ENCODE measurements around the gene R3HDM1. TPM values are rescaled to one million over a fixed set of nuclear protein-coding genes. Genes with fewer than 3 reads are reported as not detected.
A peak's percentile ranks its signal among the peaks of the same experiment; 100 is the strongest.
"Not testable (repeated sequence)": the region's sequence is repeated elsewhere in the genome, so short reads cannot be mapped to it uniquely, and the experiment has no call there.

Gene R3HDM1
- polyA plus RNA-seq, 3 donors, result 32.3 to 36.0 (median 33.9) TPM

GRCh38 chr2:135701442-135701841 lies 170.2 kb downstream of the R3HDM1 start:
- DNase-seq (ENCODE audit: low read depth in 3 of 3, low spot score in 2 of 3), result no peak

- DNase-seq (ENCODE audit: low read depth in 3 of 3, low spot score in 2 of 3), result no peak
Measured at GRCh38 chr2:135703300-135703699, 172.0 kb downstream of the R3HDM1 start.

GRCh38 chr2:135704075-135704474 lies 172.8 kb downstream of the R3HDM1 start:
- not testable (repeated sequence) for DNase-seq (ENCODE audit: low read depth in 3 of 3, low spot score in 2 of 3)

- DNase-seq (ENCODE audit: low read depth in 3 of 3, low spot score in 2 of 3), result no peak
Measured at GRCh38 chr2:135708159-135708558, 176.9 kb downstream of the R3HDM1 start.

- DNase-seq (ENCODE audit: low read depth in 3 of 3, low spot score in 2 of 3), result peak in 2 of 3 donors; percentile 5 to 27
Measured at GRCh38 chr2:135709992-135710391, 178.7 kb downstream of the R3HDM1 start.

- not testable (repeated sequence) for DNase-seq (ENCODE audit: low read depth in 3 of 3, low spot score in 2 of 3)
Measured at GRCh38 chr2:135715086-135715485, 183.8 kb downstream of the R3HDM1 start.

- no peak for DNase-seq (ENCODE audit: low read depth in 3 of 3, low spot score in 2 of 3)
Measured at GRCh38 chr2:135728064-135728743, 196.9 kb downstream of the R3HDM1 start.

GRCh38 chr2:135732561-135732960 lies 201.3 kb downstream of the R3HDM1 start:
- no peak for DNase-seq (ENCODE audit: low read depth in 3 of 3, low spot score in 2 of 3)

GRCh38 chr2:135733045-135733444 lies 201.8 kb downstream of the R3HDM1 start:
- no peak for DNase-seq (ENCODE audit: low read depth in 3 of 3, low spot score in 2 of 3)

GRCh38 chr2:135736546-135736945 lies 205.3 kb downstream of the R3HDM1 start:
- DNase-seq (ENCODE audit: low read depth in 3 of 3, low spot score in 2 of 3), result no peak

GRCh38 chr2:135740206-135740605 lies 208.9 kb downstream of the R3HDM1 start:
- DNase-seq (ENCODE audit: low read depth in 3 of 3, low spot score in 2 of 3), result no peak

- DNase-seq (ENCODE audit: low read depth in 3 of 3, low spot score in 2 of 3), result no peak
Measured at GRCh38 chr2:135741043-135741394, 209.7 kb downstream of the R3HDM1 start.

- DNase-seq (ENCODE audit: low read depth in 3 of 3, low spot score in 2 of 3), result peak; percentile 92 to 94 (median 93)
Measured at GRCh38 chr2:135741395-135742324, 210.4 kb downstream of the R3HDM1 start, which contains the start of gene UBXN4. Gene UBXN4, plus strand, starts transcription at chr2:135741855. Its CDS starts 75 bp downstream, at chr2:135741930.

GRCh38 chr2:135742325-135742757 lies 211.1 kb downstream of the R3HDM1 start:
- peak; percentile 40 to 67 (median 45) for DNase-seq (ENCODE audit: low read depth in 3 of 3, low spot score in 2 of 3)

GRCh38 chr2:135743860-135744259 lies 212.6 kb downstream of the R3HDM1 start:
- DNase-seq (ENCODE audit: low read depth in 3 of 3, low spot score in 2 of 3), result no peak

GRCh38 chr2:135744760-135745314 lies 213.6 kb downstream of the R3HDM1 start:
- no peak for DNase-seq (ENCODE audit: low read depth in 3 of 3, low spot score in 2 of 3)

GRCh38 chr2:135745545-135745944 lies 214.3 kb downstream of the R3HDM1 start:
- no peak for DNase-seq (ENCODE audit: low read depth in 3 of 3, low spot score in 2 of 3)

- DNase-seq (ENCODE audit: low read depth in 3 of 3, low spot score in 2 of 3), result no peak
Measured at GRCh38 chr2:135755573-135755972, 224.3 kb downstream of the R3HDM1 start.

GRCh38 chr2:135756692-135757091 lies 225.4 kb downstream of the R3HDM1 start:
- no peak for DNase-seq (ENCODE audit: low read depth in 3 of 3, low spot score in 2 of 3)

GRCh38 chr2:135762022-135762421 lies 230.7 kb downstream of the R3HDM1 start:
- no peak for DNase-seq (ENCODE audit: low read depth in 3 of 3, low spot score in 2 of 3)

GRCh38 chr2:135762530-135762929 lies 231.2 kb downstream of the R3HDM1 start:
- DNase-seq (ENCODE audit: low read depth in 3 of 3, low spot score in 2 of 3), result no peak
